GM12878 (cell line): ENCODE results near the gene HCFC1R1. TPM values are rescaled to one million over a fixed set of nuclear protein-coding genes. Genes with fewer than 3 reads are reported as not detected.

Experiments
- ATAC-seq: fragments of 200-7000 bp; cut with Tn5 transposase; 3 replicates; pipeline ENCODE4 v1.9.1; 2020; ENCODE audit warnings: mild to moderate bottlenecking, moderate library complexity
- BruUV-seq: library from RNA; stranded (reverse); fragments of 400-500 nt; replicated peaks from 2 replicates; lab custom pipeline; 2021; lab: Mats Ljungman, UMichigan
- CTCF ChIA-PET: fragments of 300-600 bp; sonication (Branson Sonifier 250); formaldehyde crosslinking; extraction: SDS; loops from one replicate; lab custom pipeline; 2021; ENCODE audit warnings: inconsistent platforms; lab: Yijun Ruan, JAX
- POLR2A ChIA-PET: fragments of 350-600 bp; formaldehyde crosslinking; extraction: SDS; loops from one replicate; lab custom pipeline; 2021; ENCODE audit warnings: inconsistent platforms; lab: Charles Lee
- RAD21 ChIA-PET: fragments of 300-600 bp; sonication (Branson Sonifier 250); formaldehyde crosslinking; loops from one replicate; lab custom pipeline; 2023; ENCODE audit warnings: antibody characterized with exemption; ENCODE audit not compliant: unreplicated experiment; lab: Charles Lee
- SMC1A ChIA-PET: fragments of 300-600 bp; sonication (Branson Sonifier 250); formaldehyde crosslinking; loops from one replicate; lab custom pipeline; 2023; ENCODE audit not compliant: unreplicated experiment, uncharacterized antibody; lab: Charles Lee
- DNase-seq: peaks from one replicate; pipeline ENCODE4 v3.0.0-alpha.2; 2011; ENCODE audit warnings: low read depth, low spot score
- FAIRE-seq: peaks from 3 replicates; lab custom pipeline; 2011; peaks lifted over from hg19 to GRCh38; lab: Jason Lieb, UNC
- H2AFZ ChIP-seq: 2 replicates; pipeline ENCODE4 v1.6.0; 2011; ENCODE audit warnings: low read depth, low read length, control low read depth; ENCODE audit not compliant: control insufficient read depth
- H3K27ac ChIP-seq: 2 replicates; pipeline ENCODE4 v1.5.1; 2011; ENCODE audit warnings: control low read depth; ENCODE audit not compliant: control insufficient read depth, insufficient read depth
- H3K27me3 ChIP-seq, 2 experiments: replicated peaks in 1 of 2; 2 replicates each; pipeline versions ENCODE4 v1.6.0 to v1.6.1; 2011; ENCODE audit warnings: low read length in 1 of 2; ENCODE audit not compliant: control insufficient read depth in 2 of 2, insufficient read depth in 2 of 2
- H3K36me3 ChIP-seq, 2 experiments: 2 replicates each; pipeline ENCODE4 v1.5.1; 2011; ENCODE audit warnings: low read length in 1 of 2; ENCODE audit not compliant: control insufficient read depth in 2 of 2, insufficient read depth in 2 of 2
- H3K4me1 ChIP-seq: 2 replicates; pipeline ENCODE4 v1.6.1; 2011; ENCODE audit warnings: mild to moderate bottlenecking, low read length, moderate library complexity, mixed read lengths; ENCODE audit not compliant: control insufficient read depth, insufficient read depth
- H3K4me2 ChIP-seq: 2 replicates; pipeline ENCODE4 v1.6.0; 2011; ENCODE audit warnings: control low read depth; ENCODE audit not compliant: control insufficient read depth, insufficient read depth
- H3K4me3 ChIP-seq: fragments of 200-600 bp; sonication (generic); 2 replicates; pipeline ENCODE4 v1.5.1; 2016
- H3K79me2 ChIP-seq: 2 replicates; pipeline ENCODE4 v1.6.0; 2011; ENCODE audit warnings: low read length; ENCODE audit not compliant: control insufficient read depth, insufficient read depth
- H3K9ac ChIP-seq: 2 replicates; pipeline ENCODE4 v1.8.0; 2011; ENCODE audit warnings: low read length, control low read depth, mixed read lengths; ENCODE audit not compliant: control insufficient read depth, insufficient read depth
- H3K9me3 ChIP-seq: replicated peaks from 3 replicates; pipeline ENCODE4 v1.5.1; 2011; ENCODE audit warnings: mild to moderate bottlenecking, low read length; ENCODE audit not compliant: control insufficient read depth, insufficient read depth
- H4K20me1 ChIP-seq: 2 replicates; pipeline ENCODE4 v1.6.0; 2011; ENCODE audit not compliant: control insufficient read depth, insufficient read depth
- BACH1 ChIP-seq: fragments of 450-650 bp; IDR thresholded peaks from 2 replicates; pipeline ENCODE4 v1.6.1; 2017; ENCODE audit warnings: mild to moderate bottlenecking, borderline replicate concordance
- EP300 ChIP-seq, 2 experiments: fragments of 150-350 bp in 1 of 2; IDR thresholded peaks; 2 replicates each; pipeline ENCODE4 v1.6.1; 2011 to 2012; ENCODE audit warnings: low read depth in 2 of 2, low read length in 2 of 2, borderline replicate concordance in 1 of 2, improper control_type of control experiment in 1 of 2, inconsistent platforms in 1 of 2; ENCODE audit not compliant: control insufficient read depth in 1 of 2
- FOXK2 ChIP-seq: fragments of 450-650 bp; IDR thresholded peaks from 2 replicates; pipeline ENCODE4 v1.6.1; 2017; ENCODE audit warnings: mild to moderate bottlenecking, moderate library complexity
- HDGF ChIP-seq: fragments of 450-650 bp; IDR thresholded peaks from 2 replicates; pipeline ENCODE4 v1.6.1; 2016; ENCODE audit warnings: antibody characterized with exemption
- NBN ChIP-seq: fragments of 450-650 bp; IDR thresholded peaks from 2 replicates; pipeline ENCODE4 v1.6.1; 2016
- NFXL1 ChIP-seq: fragments of 450-650 bp; IDR thresholded peaks from 2 replicates; pipeline ENCODE4 v1.6.1; 2017; ENCODE audit warnings: antibody characterized with exemption, mild to moderate bottlenecking, borderline replicate concordance
- NR2C1 ChIP-seq: fragments of 450-650 bp; IDR thresholded peaks from 2 replicates; pipeline ENCODE4 v1.6.1; 2017; ENCODE audit warnings: antibody characterized with exemption, mild to moderate bottlenecking, moderate library complexity
- RBBP5 ChIP-seq: fragments of 200-600 bp; sonication (generic); conservative IDR thresholded peaks from 2 replicates; pipeline ENCODE4 v1.6.1; 2016
- WGBS: methylation state at CpG from one replicate; pipeline ENCODE4 v1.1.6; 2016; ENCODE audit warnings: low lambda C conversion rate; ENCODE audit not compliant: insufficient replicate concordance, insufficient coverage; ENCODE audit errors: missing lambda C conversion rate; 5-methylcytosine and 5-hydroxymethylcytosine counted together
- in situ Hi-C: fragments of 300-500 bp; cut with MboI; formaldehyde crosslinking; loops from 9 replicates; pipeline ENCODE4 v1.14.3; 2018; ENCODE audit warnings: mixed read lengths
- intact Hi-C: fragments of 100-400 bp; cut with micrococcal nuclease; formaldehyde crosslinking; loops from one replicate; pipeline ENCODE4 v1.14.2; 2022; ENCODE audit not compliant: unreplicated experiment
- polyA plus RNA-seq, 11 experiments: library from polyadenylated mRNA; depleted of rRNA in 4 of 11; unstranded in 6 of 11; stranded (reverse) in 5 of 11; fragments of >200 nt; fragmentation: Nextera tagmentation in 4 of 11; fragmentation: Illumina TruSeq in 1 of 11; extraction: Ambion mirVana in 4 of 11; extraction: Trizol in 1 of 11; gene quantifications; 1 replicate in 1 of 11; 2 replicates in 10 of 11; pipeline versions ENCODE4 v1.2.1 to v1.2.3, GENCODE V29; 2011 to 2016; ENCODE audit warnings: inconsistent platforms in 2 of 11, missing spikeins in 2 of 11, low read depth in 1 of 11
- total RNA-seq, 4 experiments: library from RNA; depleted of rRNA in 3 of 4; stranded (reverse); fragments of >200 nt in 3 of 4; fragmentation: Illumina TruSeq in 1 of 4; extraction: Trizol in 1 of 4; gene quantifications; 2 replicates each; pipeline versions ENCODE4 v1.2.1 to v1.2.3, GENCODE V29; 2013 to 2021
- TF ChIP-seq, protein P1 (sequence below): IDR thresholded peaks from 2 replicates; pipeline ENCODE4 v1.6.1; 2012; ENCODE audit warnings: improper control_type of control experiment, low read depth, low read length; ENCODE audit not compliant: insufficient replicate concordance

Gene HCFC1R1
- total and polyA plus RNA-seq, 10 of the 15 experiments (the other 5 are each of a cell fraction or from before 2014, with no cell fraction given) = 2.8 to 42.5 (median 20.4) TPM

DNA sequence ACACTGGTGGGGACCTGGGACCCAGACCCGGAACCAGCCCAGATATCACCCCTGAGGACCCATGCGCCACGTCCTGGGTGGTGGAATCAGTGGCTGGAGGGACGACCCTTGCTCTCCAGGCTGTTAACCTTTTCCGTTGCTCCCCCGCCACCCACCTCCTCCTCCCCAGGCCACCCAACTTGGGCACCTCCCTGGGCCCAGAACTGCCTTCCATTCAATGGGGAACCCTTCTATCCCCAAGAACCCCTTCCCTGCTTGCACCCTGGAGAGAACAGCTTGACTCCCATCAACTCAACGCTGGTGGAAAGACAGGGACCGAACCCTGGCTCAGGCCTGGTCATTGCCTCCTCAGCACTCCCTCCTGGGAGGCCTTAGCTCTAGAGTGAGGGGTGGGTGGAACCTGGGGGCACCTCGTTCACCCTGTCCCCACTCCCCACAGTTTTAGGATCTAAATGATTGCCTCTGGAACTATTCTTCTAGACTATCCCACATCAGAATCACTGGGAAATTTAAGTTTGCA, 36.0 kb upstream of the HCFC1R1 start:
- H3K4me2 ChIP-seq = peak overlapping the region; percentile 75
- RAD21 ChIA-PET = interaction anchor here (0.6 to 3.0 kb wide), 11 partner anchors 16 to 111 kb away, joined by 3 to 72 read pairs (median 6); partner anchors contain the start of gene TNFRSF12A
- TF ChIP-seq, protein P1, sequence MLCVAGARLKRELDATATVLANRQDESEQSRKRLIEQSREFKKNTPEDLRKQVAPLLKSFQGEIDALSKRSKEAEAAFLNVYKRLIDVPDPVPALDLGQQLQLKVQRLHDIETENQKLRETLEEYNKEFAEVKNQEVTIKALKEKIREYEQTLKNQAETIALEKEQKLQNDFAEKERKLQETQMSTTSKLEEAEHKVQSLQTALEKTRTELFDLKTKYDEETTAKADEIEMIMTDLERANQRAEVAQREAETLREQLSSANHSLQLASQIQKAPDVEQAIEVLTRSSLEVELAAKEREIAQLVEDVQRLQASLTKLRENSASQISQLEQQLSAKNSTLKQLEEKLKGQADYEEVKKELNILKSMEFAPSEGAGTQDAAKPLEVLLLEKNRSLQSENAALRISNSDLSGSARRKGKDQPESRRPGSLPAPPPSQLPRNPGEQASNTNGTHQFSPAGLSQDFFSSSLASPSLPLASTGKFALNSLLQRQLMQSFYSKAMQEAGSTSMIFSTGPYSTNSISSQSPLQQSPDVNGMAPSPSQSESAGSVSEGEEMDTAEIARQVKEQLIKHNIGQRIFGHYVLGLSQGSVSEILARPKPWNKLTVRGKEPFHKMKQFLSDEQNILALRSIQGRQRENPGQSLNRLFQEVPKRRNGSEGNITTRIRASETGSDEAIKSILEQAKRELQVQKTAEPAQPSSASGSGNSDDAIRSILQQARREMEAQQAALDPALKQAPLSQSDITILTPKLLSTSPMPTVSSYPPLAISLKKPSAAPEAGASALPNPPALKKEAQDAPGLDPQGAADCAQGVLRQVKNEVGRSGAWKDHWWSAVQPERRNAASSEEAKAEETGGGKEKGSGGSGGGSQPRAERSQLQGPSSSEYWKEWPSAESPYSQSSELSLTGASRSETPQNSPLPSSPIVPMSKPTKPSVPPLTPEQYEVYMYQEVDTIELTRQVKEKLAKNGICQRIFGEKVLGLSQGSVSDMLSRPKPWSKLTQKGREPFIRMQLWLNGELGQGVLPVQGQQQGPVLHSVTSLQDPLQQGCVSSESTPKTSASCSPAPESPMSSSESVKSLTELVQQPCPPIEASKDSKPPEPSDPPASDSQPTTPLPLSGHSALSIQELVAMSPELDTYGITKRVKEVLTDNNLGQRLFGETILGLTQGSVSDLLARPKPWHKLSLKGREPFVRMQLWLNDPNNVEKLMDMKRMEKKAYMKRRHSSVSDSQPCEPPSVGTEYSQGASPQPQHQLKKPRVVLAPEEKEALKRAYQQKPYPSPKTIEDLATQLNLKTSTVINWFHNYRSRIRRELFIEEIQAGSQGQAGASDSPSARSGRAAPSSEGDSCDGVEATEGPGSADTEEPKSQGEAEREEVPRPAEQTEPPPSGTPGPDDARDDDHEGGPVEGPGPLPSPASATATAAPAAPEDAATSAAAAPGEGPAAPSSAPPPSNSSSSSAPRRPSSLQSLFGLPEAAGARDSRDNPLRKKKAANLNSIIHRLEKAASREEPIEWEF = no peak
- TF ChIP-seq NR2C1 (no peak), NBN (0 out of 2 replicates have a peak, but pooled peaks have one; percentile 8), FOXK2 (no peak), NFXL1 (no peak), BACH1 (no peak), HDGF (peak; percentile 43; the same call in 1 of the 2 replicates), EP300 (IDR thresholded peaks at IDR 0.05; ENCODE audit: borderline replicate concordance in 1 of 2, control insufficient read depth in 1 of 2, low read depth in 2 of 2, low read length in 2 of 2) (no peak), RBBP5 (no peak)
- TF ChIP-seq, all 136 proteins: peak for 2
- SMC1A ChIA-PET = interaction anchor here (1.1 to 3.9 kb wide), 6 partner anchors 12 to 106 kb away, joined by 3 to 53 read pairs (median 4); no protein-coding TSS in a partner anchor
- 67% methylated on average over 7 of the region's 9 CpGs for WGBS
- H2AFZ ChIP-seq = peak overlapping the region; percentile 66
- peaks cover 17% of the 10 kb centered on the region for H3K4me1 ChIP-seq
- H3K36me3 ChIP-seq = no peaks in the 10 kb centered on the region
- DNase-seq (no peak), ATAC-seq (no peak), FAIRE-seq (no peak)
- no peaks in the 10 kb centered on the region for H3K27me3 ChIP-seq
- no peak overlapping the region; the same call in 1 of the 2 replicates for H3K9ac ChIP-seq
- CTCF ChIA-PET = interaction anchor here (0.6 to 9.5 kb wide), 23 partner anchors 10 to 137 kb away, joined by 3 to 174 read pairs (median 8); partner anchors contain the start of genes HCFC1R1 and THOC6
- peak overlapping the region; percentile 37; the same call in 1 of the 2 replicates for H3K4me3 ChIP-seq
- no peaks in the 10 kb centered on the region; the same call in 2 of the 3 replicates for H3K9me3 ChIP-seq
- H4K20me1 ChIP-seq = no peaks in the 10 kb centered on the region
- POLR2A ChIA-PET = interaction anchor here (0.6 to 1.7 kb wide), 4 partner anchors 17 to 76 kb away, joined by 3 to 12 read pairs (median 4); partner anchors contain the start of genes HCFC1R1 and THOC6
- in situ Hi-C loops = loop anchor here (5.0 kb wide), 2 partner anchors 38 to 68 kb away; partner anchors contain the start of gene ZSCAN10
- no TSS peak for BruUV-seq
- intact Hi-C loops = loop anchor here (1.0 to 2.0 kb wide), 3 partner anchors 36 to 107 kb away; no protein-coding TSS in a partner anchor
- H3K79me2 ChIP-seq = no peaks in the 10 kb centered on the region
- H3K27ac ChIP-seq = peak overlapping the region; percentile 22; the same call in 1 of the 2 replicates
